HG02610 (cell line): ENCODE data around the gene PCSK4.
"Not testable (repeated sequence)": the region's sequence is repeated elsewhere in the genome, so short reads cannot be mapped to it uniquely, and the experiment has no call there.

Source experiments
- ATAC-seq: cut with Tn5 transposase; IDR thresholded peaks from one replicate; pipeline ENCODE4 v1.9.1; 2021; ENCODE audit warnings: mild to moderate bottlenecking, moderate library complexity; ENCODE audit not compliant: unreplicated experiment

PCSK4 gene

DNA sequence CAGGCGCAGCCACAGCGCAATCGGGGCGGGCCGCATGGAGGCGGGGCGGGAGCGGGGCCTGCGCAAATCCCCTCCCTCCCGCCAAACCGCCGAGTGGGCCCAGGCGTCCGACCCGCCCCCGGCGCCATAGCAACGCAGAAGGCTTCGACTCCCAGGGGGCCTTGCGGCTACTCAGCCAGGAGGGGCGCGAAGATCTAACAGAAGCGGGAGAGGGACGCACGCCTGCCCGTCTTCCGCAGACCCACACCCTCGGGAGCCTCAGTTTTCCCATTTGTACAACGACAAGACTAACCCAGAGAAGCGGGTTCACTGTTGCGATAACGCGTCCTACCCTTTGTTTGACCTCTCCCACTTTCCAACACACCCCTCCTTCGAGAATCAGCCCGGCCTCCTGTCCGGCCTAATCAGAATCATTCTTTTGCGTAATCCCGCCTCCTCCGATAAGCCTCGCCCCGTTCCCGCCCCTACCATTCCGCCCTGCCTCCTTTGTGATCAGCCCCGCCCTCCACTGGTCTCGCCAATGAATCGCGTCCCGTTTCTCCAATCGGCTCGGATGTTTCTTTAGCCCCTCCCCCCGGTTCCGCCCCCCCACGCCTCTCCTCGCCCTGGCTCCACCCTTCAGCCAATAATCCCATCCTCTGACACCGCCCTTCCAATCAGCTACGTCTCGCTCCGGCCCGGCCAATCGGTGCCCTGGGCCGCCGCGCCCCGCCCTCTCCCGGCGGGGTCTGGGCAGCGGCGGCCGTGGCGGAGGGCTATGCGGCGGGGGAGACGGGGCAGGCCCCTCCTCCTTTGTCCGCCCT, at the start of gene PCSK4:
PCSK4 (minus strand) TSS at position 40 of the 803 bp plus-strand sequence; CDS start at position 36, 4 bp downstream.
- peak; percentile 75 for ATAC-seq

DNA sequence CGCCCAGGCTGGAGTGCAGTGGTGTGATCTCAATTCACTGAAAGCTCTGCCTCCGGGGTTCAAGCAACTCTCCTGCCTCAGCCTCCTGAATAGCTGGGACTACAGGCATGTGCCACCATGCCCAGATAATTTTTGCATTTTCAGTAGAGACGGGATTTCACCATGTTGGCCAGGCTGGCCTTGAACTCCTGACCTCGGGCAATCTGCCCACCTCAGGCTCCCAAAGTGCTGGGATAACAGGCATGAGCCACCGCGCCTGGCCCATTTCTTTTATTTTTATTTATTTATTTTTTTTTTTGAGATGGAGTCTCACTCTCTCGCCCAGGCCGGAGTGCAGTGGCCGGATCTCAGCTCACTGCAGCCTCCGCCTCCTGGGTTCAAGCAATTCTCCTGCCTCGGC, 49.6 kb upstream of the PCSK4 start:
- not testable (repeated sequence) for ATAC-seq

DNA sequence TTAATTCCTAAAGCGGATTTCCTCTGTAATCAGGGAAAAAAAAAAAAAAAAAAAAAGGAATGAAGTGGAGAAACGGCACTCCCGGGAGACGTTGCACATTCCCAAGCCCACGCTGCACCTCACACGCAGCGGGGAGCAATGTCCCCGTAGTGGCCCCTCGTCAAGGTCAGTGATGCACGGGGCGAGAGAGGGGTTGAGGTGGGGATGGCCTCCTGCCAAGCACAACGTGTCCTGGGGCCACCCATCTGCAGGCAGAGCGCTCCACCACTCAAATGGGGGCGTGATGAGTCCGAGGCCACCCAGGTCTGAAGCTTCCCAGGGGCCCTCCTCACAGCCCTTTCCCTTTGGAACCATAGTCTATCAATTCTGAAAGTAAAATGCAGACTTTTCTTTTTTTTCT, 48.8 kb upstream of the PCSK4 start:
- no peak for ATAC-seq

DNA sequence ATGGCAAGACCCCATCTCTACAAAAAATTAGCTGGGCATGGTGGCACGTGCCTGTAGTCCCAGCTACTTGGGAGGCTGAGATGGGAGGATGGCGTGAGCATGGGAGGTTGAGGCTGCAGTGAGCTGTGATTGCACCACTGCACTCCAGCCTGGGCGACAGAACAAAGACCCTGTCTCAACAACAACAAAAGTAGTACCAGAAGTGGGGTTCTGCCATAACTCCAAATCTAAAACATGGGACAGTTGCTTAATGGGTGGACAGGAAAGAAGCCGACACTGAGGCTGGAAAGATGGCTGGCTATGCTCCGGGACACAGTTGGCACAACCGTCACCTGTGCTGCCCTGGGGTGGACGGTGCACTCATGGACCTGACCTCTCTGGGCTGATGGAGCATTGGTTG, 45.5 kb upstream of the PCSK4 start:
- not testable (repeated sequence) for ATAC-seq

DNA sequence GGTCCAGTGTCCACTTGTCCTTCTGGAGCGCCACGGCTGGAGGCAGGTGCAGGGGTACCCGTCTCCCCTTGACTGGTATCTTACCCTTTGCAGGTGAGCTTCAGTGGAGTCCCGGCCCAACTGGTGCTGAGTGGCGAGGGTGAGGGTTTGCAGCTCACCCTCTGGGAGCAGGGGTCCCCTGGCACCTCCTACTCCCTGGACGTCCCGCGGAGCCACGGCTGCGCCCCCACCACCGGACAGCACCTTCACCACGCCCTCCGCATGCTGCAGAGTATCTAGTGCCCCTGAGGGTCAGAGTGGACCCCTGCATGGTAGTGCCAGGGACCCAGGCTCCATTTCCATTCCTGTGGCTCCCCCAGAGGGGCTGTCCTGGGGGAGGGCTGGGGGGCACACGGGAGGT, 44.8 kb upstream of the PCSK4 start:
- ATAC-seq = no peak

DNA sequence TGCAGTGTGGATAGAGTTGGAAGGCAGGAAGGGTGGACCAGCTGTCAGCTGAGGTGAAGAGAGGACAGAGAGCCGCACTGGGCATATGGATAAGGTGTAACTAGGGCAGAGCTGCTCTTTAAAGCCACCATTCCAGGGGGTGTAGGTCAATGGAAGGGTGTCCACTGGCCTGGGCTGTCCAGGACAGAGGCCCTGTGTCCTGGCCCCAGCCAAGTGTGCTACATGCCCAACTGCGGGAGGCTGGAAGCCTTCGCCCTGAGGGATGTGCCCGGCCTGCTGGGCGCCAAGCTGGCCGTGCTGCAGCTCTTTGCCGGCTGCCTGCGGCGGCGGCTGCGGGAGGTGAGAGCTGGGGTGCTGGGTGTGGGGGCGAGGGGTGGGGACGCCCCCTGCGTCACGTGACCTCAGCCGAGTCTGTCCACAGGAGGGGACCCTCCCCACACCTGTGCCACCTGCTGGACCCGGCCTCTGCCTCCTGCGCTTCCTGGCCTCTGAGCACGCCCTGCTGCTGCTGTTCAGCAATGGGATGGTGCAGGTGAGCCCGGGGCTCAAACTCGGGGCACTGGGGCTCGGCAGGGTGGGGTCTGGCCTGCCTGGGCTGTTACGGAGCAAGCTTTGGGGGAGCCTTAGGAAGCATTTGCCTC, 43.5 kb upstream of the PCSK4 start:
- no peak for ATAC-seq

DNA sequence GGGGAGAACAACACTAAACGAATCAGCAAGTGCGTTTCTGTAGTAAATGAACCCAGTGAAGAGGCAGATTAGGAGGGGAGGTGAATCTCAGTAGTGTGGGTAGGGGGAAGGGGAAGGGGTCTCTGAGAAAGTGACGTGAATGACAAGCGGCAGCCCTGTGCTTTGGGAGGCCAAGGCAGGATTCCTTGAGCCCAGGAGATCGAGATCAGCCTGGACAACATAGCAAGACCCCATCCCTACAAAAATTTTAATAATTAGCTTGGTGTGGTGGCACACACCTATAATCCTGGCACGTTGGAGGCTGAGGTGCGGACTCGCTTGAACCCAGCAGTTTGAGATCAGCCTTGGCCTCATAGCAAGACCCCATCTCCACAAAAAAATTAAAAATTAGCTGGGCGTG, 41.9 kb upstream of the PCSK4 start:
- ATAC-seq = no peak

DNA sequence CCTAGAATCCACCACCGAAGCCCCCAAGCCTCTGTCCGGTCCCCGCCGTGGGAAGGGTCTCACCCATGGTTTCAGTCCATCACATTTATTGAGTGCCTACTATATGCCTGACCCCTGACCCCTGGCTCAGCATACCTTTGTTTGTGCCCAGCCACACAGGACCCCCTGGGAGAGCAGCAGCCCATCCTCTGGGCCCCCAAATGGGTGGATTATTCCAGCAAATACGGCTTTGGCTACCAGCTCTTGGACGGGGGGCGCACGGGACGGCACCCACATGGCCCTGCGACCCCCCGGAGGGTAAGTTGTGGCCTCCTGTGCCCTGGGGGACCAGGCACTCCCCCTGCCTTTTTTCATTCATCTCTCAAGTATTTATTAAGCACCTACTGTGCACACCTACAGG, 41.4 kb upstream of the PCSK4 start:
- no peak for ATAC-seq

DNA sequence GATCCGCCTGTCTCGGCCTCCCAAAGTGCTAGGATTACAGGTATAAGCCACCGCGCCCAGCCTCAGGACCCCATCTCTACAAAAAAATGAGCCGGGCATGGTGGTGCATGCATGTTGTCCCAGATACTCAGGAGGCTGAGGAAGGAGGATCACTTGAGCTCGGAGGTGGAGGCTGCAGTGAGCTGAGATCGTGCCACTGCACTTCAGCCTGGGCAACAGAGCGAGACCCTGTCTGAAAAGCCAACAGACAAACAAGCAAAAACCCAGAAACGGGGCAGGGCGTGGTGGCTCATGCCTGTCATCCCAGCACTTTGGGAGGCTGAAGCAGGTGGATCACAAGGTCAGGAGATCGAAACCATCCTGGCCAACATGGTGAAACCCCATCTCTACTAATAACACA, 40.7 kb upstream of the PCSK4 start:
- not testable (repeated sequence) for ATAC-seq

DNA sequence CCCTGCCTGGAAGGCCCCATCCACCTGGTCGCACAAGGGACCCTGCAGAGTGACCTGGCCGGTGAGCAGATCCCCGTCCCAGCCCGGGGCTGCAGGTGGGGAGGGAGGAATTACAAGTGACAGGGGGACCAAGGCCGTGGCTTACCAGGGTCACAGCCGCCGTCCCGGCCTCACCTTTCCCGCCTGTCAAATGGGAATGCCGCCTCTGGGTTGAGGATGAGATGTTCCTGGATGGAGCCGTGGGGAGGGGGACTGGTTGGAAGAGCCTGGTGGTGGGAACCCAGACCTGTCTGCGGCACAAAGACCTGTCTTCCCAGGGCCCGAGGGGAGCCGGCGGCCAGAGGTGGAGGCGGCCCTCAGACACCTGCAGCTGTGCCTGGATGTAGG, 39.3 kb upstream of the PCSK4 start:
- ATAC-seq = no peak

DNA sequence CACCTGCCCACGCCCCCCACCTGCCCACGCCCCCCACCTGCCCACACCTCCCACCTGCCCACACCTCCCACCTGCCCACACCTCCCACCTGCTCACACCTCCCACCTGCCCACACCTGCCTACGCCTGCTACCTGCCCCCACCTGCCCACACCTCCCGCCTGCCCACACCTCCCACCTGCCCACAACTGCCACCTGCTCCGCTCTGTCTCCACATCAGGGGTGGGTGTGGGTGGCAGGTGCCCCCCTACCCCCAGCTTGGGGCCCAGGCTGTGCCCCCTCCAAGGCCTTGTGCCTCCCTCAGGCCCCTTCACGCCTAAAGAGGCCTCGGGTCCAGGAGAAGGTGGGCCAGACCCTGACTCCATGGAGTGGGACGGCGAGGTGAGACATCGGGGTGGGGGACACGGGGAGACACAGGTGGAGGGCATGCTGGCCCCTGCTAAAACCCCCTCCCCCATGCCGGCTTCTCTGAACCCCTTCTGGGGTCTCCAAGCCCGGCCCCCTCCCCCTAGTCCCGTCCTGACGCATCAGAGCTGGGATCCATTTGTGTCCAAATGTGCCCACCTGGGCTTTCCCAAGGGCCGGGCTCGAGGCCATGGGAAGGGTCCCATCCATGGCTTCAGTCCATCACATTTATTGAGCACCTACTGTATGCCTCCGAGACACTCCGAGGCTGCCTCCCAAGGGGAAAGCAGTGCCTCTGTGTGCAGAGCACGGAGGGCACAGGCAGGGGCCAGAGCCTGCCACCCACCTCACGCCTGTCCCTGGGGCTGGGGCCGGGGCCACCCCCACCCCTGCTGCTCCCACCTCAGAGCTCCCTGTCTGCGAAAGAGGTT, 38.7 kb upstream of the PCSK4 start:
- no peak for ATAC-seq

DNA sequence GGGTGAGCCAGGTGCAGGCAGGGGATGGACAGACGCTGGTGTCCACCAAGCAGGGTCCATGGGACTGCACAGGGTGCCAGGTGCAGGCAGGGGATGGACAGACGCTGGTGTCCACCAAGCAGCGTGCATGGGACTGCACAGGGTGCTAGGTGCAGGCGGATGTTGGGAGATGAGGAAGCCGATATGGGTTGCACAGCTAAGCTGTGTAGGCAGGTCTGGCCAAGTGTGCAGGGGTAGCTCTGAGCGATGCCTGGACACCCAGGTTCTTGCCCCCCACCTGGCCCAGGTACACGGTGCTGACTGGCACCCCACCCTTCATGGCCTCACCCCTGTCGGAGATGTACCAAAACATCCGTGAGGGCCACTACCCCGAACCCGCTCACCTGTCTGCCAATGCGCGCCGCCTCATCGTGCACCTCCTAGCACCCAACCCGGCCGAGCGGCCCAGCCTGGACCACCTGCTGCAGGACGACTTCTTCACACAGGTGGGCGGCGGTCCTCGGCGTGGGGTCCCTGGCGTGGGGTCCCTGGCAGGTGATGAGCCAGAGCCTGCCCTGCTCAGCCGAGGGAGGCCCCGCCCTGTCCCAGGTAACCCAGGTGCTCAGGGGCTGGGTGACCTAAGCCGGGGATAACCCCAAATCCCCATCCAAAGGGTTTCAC, 37.6 kb upstream of the PCSK4 start:
- no peak for ATAC-seq

DNA sequence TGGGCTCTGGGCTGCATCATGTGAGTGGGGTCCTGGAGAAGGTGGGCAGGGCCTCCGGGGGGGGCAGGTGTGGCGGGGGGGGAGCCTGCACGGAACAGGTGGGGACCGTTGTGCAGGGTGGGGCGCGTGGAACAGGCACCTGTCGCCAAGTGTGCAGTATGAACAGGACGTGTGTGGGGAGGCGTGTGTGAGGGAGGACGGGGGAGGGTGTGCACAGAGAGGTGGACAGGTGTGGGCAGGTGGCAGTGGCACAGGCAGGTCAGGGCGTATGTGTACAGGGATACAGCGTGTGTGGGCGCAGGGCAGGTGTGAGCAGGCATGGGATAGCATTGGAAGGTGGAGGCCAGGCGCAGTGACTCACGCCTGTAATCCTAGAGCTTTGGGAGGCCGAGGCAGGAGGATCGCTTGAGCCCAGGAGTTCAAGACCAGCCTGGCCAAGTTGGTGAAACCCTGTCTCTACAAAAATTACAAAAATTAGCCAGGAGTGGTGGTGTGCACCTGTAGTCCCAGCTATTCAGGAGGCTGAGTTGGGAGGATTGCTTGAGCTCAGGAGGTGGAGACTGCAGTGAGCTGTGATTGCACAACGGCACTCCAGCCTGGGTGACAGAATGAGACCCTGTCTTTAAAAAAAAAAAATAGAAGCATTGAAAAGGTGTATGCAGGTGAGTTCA, 37.0 kb upstream of the PCSK4 start:
- ATAC-seq = no peak

DNA sequence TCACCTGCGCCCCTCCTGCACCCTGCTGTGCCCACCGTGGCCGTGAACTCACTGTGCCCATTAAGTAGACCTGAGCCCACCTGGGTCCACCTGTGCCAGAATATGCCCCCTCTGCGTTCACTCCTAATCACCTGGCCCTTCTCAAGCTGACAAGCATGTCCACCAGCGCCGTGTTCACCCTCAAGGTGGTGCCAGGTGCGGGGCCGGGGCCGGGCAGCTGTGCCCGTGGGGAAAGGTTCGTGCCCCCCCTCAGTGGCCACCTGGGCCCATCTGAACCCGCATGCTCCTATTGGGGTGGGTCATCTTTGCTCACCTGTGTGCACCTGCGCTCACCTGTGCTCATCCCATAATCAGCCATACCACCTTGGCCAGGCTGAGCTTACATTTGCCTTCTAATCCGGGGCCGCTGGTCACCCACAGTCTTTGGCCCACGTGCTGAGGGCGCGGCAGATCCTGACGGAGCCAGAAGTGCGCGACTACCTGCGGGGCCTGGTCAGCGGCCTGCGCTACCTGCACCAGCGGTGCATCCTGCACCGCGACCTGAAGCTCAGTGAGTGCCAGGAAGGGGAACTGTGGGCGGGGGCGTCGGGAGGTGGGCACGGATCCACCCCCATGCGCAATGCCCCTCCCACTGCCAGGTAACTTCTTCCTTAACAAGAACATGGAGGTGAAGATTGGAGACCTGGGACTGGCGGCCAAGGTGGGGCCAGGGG, 36.1 kb upstream of the PCSK4 start:
- no peak for ATAC-seq

DNA sequence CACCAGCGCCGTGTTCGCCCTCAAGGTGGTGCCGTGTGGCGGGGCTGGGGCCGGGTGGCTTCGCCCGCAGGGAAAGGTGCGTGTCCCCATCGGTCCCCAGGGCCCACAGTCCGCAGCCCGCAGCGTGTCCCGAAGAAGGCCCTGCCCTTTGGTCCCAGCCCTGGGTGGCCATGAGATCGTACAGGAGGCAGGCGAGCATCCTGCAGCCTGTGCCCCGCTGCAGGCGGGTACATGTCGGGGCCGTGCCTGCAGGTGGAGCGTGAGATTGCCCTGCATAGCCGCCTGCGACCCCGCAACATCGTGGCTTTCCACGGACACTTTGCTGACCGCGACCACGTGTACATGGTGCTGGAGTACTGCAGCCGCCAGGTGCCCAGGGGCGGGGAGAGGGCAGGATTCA, 35.2 kb upstream of the PCSK4 start:
- no peak for ATAC-seq

DNA sequence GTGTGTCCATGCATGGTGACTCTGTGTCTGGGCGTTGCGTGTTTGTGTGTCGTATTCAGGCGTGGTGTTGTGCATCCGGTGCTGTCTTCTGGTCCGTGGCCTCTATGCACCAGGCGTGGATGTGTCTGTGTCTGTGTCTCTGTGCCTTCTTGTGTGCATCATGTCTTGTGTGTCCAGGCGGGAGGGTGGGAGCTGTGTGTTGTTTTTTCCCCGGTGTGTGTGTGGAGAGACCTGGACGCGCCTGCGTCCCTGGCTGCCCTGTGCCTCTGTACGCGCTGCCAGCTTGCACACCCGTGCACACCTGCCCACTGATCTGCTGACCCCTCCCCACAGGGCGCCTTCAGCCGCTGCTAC, 34.8 kb upstream of the PCSK4 start:
- no peak for ATAC-seq

DNA sequence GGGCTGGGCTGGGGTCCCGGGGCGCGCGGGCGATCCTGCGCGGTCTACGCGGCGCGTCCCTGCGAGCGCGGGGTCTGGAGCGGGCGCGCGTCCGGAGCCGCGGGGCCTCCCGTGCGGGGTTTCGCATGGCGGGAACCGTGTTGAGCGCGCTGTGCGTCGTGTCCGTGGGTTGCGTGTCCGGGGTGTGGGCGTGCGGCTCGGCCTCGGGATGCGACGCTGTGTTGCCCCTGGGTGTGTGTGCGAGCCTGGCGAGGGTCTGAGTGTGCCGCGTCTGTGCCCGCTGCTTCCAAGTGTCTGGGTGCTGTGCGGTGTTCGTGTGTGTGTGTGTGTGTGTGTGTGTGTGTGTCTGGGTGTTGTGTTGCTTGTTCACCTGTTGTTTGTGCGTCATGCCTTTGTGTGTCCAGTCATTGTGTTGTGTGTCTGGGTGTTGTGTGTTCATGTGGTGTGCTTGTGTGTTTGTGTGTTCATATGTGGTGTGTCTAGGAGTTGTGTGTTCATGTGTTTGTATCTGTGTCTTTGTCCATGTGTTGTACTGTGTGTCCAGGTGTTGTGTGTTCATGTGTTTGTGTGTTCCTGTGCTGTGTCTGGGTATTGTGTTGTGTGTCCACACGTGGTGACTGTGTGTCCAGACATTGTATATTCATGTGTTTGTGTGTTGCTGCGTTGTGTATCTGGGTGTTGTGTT, 34.3 kb upstream of the PCSK4 start:
- ATAC-seq = no peak

DNA sequence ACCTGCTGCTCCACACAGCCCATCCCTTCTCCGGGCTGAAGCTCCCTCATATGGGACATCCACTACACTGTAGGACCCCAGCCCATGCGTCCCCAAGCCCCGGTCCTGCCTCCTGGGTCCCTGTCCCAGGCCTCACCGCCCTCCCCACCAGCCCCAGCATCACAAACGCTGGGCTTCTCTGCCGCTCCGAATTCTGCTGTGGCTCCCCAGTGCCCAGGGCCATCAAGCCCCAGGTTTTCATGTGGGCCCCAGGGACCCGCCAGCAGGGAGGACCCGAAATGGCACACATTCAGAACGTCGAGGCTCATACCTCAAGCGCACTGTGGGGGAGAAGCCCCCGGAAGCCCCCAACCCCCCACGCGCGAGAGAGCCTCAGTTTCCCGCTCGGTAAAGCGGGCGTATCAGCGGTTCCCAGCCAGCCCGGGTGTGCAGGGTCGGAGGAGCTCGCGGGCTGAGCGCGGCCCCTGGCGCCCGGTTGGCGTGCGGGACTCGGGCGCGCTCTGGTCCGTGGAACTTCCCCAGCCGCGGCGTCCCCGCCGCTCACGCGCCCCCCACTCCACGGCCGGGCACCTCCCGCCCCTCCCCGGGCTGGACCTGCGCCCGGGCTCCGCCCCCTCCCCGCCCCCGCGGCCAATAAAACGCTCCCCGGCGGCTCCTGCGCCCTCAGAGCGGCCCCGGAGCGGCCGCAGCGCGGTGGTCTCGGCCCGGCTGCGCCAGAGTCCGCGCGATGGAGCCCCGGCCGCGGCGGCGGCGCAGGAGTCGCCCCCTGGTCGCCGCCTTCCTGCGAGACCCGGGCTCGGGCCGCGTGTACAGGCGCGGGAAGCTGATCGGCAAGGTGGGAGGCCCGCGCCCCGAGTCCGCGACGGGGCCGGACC, 33.5 kb upstream of the PCSK4 start, which contains the start of gene PLK5:
PLK5 (plus strand) TSS at position 666 of the 875 bp plus-strand sequence. CDS start 2,920 bp downstream, outside the sequence.
- ATAC-seq = no peak
